HG03066 (cell line): ENCODE results near the gene CD79B.
"Not testable (repeated sequence)": the region's sequence is repeated elsewhere in the genome, so short reads cannot be mapped to it uniquely, and the experiment has no call there.

Source experiments
- ATAC-seq: cut with Tn5 transposase; IDR thresholded peaks from one replicate; pipeline ENCODE4 v1.9.1; 2021; ENCODE audit warnings: low read depth; ENCODE audit not compliant: unreplicated experiment

CD79B gene

GRCh38 chr17:63934183-63935112 is 2.3 kb upstream of the CD79B start:
- no peak for ATAC-seq

GRCh38 chr17:63933598-63933997 is 1.5 kb upstream of the CD79B start:
- ATAC-seq: no peak

GRCh38 chr17:63932721-63933120 is 590 bp upstream of the CD79B start:
- ATAC-seq: no peak

GRCh38 chr17:63930951-63931575 is 1.1 kb downstream of the CD79B start:
- peak; percentile 42 for ATAC-seq

- no peak for ATAC-seq
Observed at GRCh38 chr17:63929860-63930766, 2.0 kb downstream of the CD79B start.

- no peak for ATAC-seq
Observed at GRCh38 chr17:63928966-63929695, 3.0 kb downstream of the CD79B start.

GRCh38 chr17:63928172-63928666 is 3.9 kb downstream of the CD79B start:
- no peak for ATAC-seq

GRCh38 chr17:63927464-63928171 is 4.5 kb downstream of the CD79B start:
- no peak for ATAC-seq

- ATAC-seq: no peak
Observed at GRCh38 chr17:63926164-63926563, 6.0 kb downstream of the CD79B start.

- ATAC-seq: no peak
Observed at GRCh38 chr17:63925615-63926014, 6.5 kb downstream of the CD79B start.

- ATAC-seq: not testable (repeated sequence)
Observed at GRCh38 chr17:63922402-63922801, 9.7 kb downstream of the CD79B start.

- not testable (repeated sequence) for ATAC-seq
Observed at GRCh38 chr17:63920779-63921178, 11.4 kb downstream of the CD79B start.

- ATAC-seq: not testable (repeated sequence)
Observed at GRCh38 chr17:63920050-63920449, 12.1 kb downstream of the CD79B start.

GRCh38 chr17:63919311-63919723 is 12.8 kb downstream of the CD79B start:
- ATAC-seq: no peak

GRCh38 chr17:63918789-63919305 is 13.3 kb downstream of the CD79B start, which contains the start of gene GH1:
Gene GH1 (minus strand): TSS chr17:63918839. CDS start chr17:63918776, 63 bp downstream.
- ATAC-seq: not testable (repeated sequence)

- no peak for ATAC-seq
Observed at GRCh38 chr17:63918305-63918704, 13.8 kb downstream of the CD79B start.

- no peak for ATAC-seq
Observed at GRCh38 chr17:63917646-63918045, 14.5 kb downstream of the CD79B start.

- not testable (repeated sequence) for ATAC-seq
Observed at GRCh38 chr17:63917206-63917605, 14.9 kb downstream of the CD79B start.
